ENCODE data around the gene WSCD2. TPM values are rescaled to one million over a fixed set of nuclear protein-coding genes. Genes with fewer than 3 reads are reported as not detected.

WSCD2 gene
- total RNA-seq, 2 experiments from 2014 or later, result not detected

DNA sequence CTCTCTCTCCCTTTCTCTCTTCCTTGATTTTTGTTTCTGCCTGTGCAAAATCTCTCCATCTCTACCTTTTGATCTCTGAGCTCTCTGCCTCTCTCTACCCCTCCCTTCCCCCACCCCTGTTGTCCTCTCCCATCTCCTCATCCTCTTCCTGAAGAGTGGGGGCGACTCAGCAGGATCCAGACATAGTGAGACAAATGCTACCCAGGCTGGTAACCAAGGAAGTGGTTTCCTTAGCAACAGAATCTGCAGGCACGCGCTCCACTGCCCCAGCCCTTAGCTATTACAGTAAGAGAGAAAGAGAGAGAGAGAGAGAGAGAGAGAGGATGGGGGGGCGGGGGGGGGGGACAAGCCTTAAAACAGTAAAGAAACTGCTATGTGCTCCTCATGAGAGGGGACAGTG, 124.5 kb downstream of the WSCD2 start:
- Mint-ChIP-seq H3K27ac (no peak overlapping the region), H3K36me3 (ENCODE audit: low read depth) (no peaks in the 10 kb centered on the region), H3K4me3 (no peak overlapping the region), H3K9me3 (no peaks in the 10 kb centered on the region), H3K27me3 (peaks cover 5% of the 10 kb centered on the region), H3K4me1 (no peaks in the 10 kb centered on the region)
- no peak for DNase-seq
- ChIA-PET POLR2A (no interaction called here), CTCF (no interaction called here)

DNA sequence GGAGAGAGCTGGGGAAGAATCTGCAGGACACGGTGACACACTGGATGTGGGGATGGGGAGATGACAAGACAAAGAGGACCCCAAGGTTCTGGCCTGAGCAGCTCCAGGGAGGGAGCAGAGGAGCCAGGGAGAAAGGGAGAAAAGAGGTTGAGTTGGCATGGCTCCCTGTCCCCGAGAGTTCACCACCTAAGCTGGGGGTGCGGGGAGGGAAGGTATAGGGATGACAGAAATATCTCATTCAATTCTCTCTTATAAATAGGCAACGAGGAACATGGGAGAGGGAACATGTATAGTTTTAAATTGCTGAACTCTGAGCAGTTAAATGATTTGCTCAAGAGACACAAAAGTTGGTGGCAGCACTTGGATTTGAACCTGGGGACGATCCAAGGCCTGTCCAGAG, 124.9 kb downstream of the WSCD2 start:
- no peaks in the 10 kb centered on the region for H3K4me1 Mint-ChIP-seq
- H3K27me3 Mint-ChIP-seq, result peaks cover 5% of the 10 kb centered on the region
- no peak overlapping the region for H3K4me3 Mint-ChIP-seq
- H3K9me3 Mint-ChIP-seq, result no peaks in the 10 kb centered on the region
- H3K36me3 Mint-ChIP-seq (ENCODE audit: low read depth), result no peaks in the 10 kb centered on the region
- H3K27ac Mint-ChIP-seq, result no peak overlapping the region
- ChIA-PET CTCF (no interaction called here), POLR2A (no interaction called here)
- no peak for DNase-seq

DNA sequence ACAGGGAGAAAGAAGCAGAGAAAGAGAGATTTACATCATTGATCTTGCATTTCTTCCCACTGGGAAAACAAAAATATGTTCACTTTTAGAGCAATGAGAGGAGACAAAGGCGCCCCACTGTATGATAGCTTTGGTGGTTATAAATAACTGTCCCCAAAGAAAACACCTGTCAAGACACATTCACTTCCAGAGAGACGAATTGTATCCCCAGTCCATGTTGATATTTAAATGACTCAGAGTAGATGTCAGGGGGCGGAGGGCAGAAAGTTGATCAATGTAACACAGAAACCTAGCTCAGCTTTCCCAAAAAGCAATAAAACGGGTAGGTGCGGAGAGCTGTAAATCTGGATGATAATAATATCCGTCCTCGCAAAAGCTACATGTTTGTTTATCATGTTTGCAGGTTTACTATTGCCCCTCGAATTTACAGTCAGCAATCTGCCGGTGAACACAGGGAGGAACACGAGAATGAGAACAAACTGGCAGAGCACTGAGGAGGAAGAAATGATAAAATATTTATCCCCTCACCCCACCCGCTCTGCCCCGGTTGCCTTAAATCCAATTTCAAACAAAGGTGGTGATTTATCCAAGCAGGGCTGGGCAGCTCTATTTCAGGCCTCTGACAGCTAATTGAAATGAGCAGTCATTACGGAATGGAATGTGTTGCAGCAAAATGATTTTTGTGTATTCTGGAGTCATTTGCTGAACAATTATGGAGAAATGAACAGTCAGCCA, 125.6 kb downstream of the WSCD2 start:
- CTCF ChIA-PET, result no interaction called here
- DNase-seq, result no peak
- Mint-ChIP-seq H3K27ac (no peak overlapping the region), H3K36me3 (ENCODE audit: low read depth) (no peaks in the 10 kb centered on the region), H3K4me1 (no peaks in the 10 kb centered on the region), H3K27me3 (peaks cover 5% of the 10 kb centered on the region), H3K4me3 (no peak overlapping the region), H3K9me3 (peaks cover 2% of the 10 kb centered on the region)
- POLR2A ChIA-PET, result no interaction called here

DNA sequence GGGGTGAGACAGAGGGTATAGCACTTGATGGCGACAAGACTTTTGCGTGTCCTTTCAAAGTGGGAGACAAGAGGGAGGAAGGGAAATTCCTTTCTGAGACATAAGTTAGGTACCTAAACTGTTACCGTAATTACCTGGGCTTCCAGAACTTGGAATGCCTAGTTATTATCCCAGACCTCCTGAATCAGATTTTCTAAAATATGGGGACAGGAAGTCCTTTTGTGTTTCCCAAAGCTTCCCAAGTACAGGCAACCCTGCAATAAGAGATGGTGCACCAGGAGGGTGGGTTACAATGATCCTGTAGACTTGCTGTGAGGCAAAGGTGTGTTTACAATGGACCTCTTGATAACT, 126.1 kb downstream of the WSCD2 start:
- Mint-ChIP-seq H3K27me3 (peaks cover 5% of the 10 kb centered on the region), H3K9me3 (peaks cover 4% of the 10 kb centered on the region), H3K4me3 (no peak overlapping the region), H3K36me3 (ENCODE audit: low read depth) (no peaks in the 10 kb centered on the region), H3K4me1 (no peaks in the 10 kb centered on the region), H3K27ac (no peak overlapping the region)
- no peak for DNase-seq
- ChIA-PET POLR2A (no interaction called here), CTCF (no interaction called here)

DNA sequence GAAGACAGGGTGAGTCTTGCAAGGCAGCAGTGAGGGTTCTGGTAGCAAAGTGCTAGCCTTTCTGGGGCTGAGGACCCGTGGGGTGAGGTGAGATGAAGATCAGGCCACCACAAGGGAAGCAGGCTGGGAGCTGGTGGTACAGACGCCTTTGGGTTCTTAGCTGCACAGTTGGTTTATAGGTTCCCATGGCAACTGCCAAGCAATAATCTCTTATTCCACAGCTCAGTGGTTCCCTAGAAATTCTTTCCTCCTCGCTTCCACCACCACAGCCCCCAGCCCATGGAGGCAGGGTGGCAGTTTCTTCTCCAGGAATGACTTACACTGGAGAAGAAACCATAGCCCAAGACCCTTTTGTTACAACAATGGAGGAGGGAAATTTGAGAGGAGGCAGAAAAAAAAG, 127.9 kb downstream of the WSCD2 start:
- no peaks in the 10 kb centered on the region for H3K4me1 Mint-ChIP-seq
- H3K9me3 Mint-ChIP-seq, result peaks cover 4% of the 10 kb centered on the region
- H3K36me3 Mint-ChIP-seq (ENCODE audit: low read depth), result no peaks in the 10 kb centered on the region
- POLR2A ChIA-PET, result no interaction called here
- no peak overlapping the region for H3K4me3 Mint-ChIP-seq
- CTCF ChIA-PET, result no interaction called here
- H3K27ac Mint-ChIP-seq, result no peak overlapping the region
- no peak for DNase-seq
- peaks cover 5% of the 10 kb centered on the region for H3K27me3 Mint-ChIP-seq

DNA sequence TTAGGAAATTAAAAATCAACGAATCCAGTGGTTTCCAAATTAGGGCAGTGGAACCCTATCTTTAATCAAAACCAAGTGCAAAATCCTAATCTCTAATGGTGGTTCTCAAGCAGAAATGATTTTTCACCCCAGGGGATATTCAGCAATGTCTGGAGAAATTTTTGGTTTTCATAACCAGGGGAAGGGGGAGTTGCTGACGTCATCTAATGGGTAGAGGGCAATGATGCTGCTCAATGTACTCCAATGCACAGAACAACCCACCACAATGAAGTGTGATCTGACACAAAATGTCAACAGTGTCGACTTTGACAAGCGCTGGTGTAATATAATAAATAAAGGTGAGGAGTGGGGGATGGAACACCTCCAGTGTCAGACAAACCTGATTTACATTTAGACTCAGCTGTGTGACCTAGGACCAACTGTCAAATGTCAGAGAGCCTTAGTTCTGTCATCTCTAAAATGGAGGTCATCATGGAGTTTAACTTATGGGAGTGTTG, 128.6 kb downstream of the WSCD2 start:
- H3K9me3 Mint-ChIP-seq, result peaks cover 4% of the 10 kb centered on the region
- DNase-seq, result no peak
- H3K27me3 Mint-ChIP-seq, result peaks cover 5% of the 10 kb centered on the region
- ChIA-PET POLR2A (no interaction called here), CTCF (no interaction called here)
- no peaks in the 10 kb centered on the region for H3K4me1 Mint-ChIP-seq
- no peaks in the 10 kb centered on the region for H3K36me3 Mint-ChIP-seq (ENCODE audit: low read depth)
- H3K4me3 Mint-ChIP-seq, result no peak overlapping the region
- H3K27ac Mint-ChIP-seq, result no peak overlapping the region

DNA sequence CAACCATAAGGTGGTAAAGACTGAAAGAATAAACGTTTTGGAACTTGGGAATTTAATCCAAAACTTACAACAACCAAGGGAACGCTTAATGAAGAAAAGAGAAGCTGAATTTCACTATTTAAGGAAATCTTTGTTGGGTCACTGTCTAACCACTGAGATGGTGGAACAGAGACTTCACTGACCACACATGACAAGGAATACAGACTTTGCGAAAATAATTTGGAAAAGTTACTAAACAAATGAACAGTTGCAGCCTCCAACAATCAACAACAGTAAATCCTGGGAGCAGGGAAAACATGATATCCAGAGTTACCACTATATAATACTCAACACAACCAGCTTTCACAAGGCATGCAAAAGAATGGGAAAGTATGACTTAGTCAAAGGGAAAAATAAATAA, 131.0 kb downstream of the WSCD2 start:
- Mint-ChIP-seq H3K9me3 (peaks cover 4% of the 10 kb centered on the region), H3K36me3 (ENCODE audit: low read depth) (no peaks in the 10 kb centered on the region), H3K4me1 (no peaks in the 10 kb centered on the region), H3K27me3 (no peaks in the 10 kb centered on the region), H3K27ac (no peak overlapping the region), H3K4me3 (no peak overlapping the region)
- no peak for DNase-seq
- POLR2A ChIA-PET, result no interaction called here
- CTCF ChIA-PET, result no interaction called here

DNA sequence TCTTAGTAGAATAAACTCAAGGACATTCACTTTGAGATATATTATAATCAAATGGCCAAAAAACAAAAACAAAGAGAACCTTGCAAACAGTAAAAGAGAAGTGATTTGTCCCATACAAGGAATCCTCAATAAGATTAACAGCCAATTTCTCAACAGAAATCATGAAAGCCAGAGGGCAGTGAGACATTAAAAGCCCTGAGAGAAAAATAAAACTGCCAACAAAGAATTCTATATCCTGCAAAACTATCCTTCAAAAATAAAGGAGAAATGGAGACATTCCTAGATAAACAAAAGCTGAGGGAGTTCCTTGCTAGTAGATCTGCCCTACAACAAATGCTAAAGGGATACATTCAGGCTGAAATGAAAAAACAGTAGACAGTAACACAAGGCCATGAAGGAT, 131.9 kb downstream of the WSCD2 start:
- ChIA-PET CTCF (no interaction called here), POLR2A (no interaction called here)
- Mint-ChIP-seq H3K27me3 (peaks cover under 1% of the 10 kb centered on the region), H3K4me1 (no peaks in the 10 kb centered on the region), H3K4me3 (no peak overlapping the region), H3K9me3 (peaks cover 4% of the 10 kb centered on the region), H3K36me3 (ENCODE audit: low read depth) (no peaks in the 10 kb centered on the region), H3K27ac (no peak overlapping the region)
- DNase-seq, result no peak

DNA sequence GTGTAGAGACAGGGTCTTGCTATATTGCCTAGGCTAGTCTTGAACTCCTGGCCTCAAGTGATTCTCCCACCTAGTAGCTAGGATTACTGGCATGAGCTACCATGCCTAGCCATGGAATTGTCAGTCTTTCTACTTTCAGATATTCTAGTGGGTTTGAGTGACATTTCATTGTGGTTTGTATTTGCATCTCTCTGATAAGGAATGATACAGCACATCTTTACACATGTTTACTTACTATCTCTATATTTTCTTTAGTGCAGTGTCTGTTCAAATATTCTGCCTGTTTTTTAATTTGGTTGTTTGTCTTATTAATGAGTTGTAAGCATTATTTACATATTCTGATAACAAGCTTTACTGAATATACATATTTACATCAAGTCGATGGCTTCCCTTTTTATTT, 136.4 kb downstream of the WSCD2 start:
- H3K4me1 Mint-ChIP-seq, result no peaks in the 10 kb centered on the region
- ChIA-PET CTCF (no interaction called here), POLR2A (no interaction called here)
- no peak overlapping the region for H3K4me3 Mint-ChIP-seq
- H3K9me3 Mint-ChIP-seq, result no peaks in the 10 kb centered on the region
- DNase-seq, result no peak
- no peak overlapping the region for H3K27ac Mint-ChIP-seq
- H3K36me3 Mint-ChIP-seq (ENCODE audit: low read depth), result no peaks in the 10 kb centered on the region
- peaks cover 5% of the 10 kb centered on the region for H3K27me3 Mint-ChIP-seq

DNA sequence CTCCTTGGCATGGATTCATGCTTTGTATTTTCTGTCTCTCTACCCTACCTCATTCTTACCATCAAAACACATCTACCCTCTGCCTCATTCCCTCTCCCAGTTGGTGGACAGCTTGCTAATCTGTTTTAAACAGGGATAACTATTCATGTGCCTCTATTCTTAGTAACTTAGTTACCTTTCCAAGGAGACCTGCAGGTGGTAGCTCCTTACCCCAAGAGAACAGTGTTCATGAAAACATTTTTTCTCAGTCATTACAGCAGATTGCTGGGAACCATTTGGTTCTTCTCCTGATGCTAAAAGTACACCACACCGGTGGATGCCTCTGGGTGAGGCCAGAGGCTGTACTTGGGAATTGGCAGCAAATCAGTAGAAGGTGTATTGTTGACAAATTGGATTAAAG, 137.0 kb downstream of the WSCD2 start:
- Mint-ChIP-seq H3K4me3 (no peak overlapping the region), H3K9me3 (no peaks in the 10 kb centered on the region), H3K4me1 (no peaks in the 10 kb centered on the region), H3K36me3 (ENCODE audit: low read depth) (no peaks in the 10 kb centered on the region), H3K27ac (no peak overlapping the region), H3K27me3 (peaks cover 5% of the 10 kb centered on the region)
- no peak for DNase-seq
- CTCF ChIA-PET, result no interaction called here
- POLR2A ChIA-PET, result no interaction called here

DNA sequence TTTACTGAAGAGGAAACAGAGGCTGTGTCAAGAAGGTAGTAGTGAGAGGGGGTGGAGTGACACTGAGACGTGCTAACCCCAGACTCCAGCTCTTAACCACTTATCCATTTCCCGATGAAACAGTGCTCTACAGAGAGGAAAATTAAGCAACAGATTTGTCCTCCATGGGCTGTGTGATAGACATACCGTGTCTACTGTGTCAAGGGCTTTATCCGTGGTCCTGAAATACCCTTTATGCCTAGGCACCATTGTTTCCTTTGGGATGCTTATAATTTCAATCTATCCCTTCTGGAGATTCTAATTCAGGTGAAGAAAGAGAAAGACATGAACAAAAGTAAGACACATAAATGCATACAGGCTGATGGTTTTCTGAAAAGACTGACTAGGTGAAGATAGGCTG, 138.4 kb downstream of the WSCD2 start:
- POLR2A ChIA-PET, result no interaction called here
- H3K27me3 Mint-ChIP-seq, result peaks cover 5% of the 10 kb centered on the region
- CTCF ChIA-PET, result no interaction called here
- H3K9me3 Mint-ChIP-seq, result no peaks in the 10 kb centered on the region
- H3K4me3 Mint-ChIP-seq, result no peak overlapping the region
- H3K36me3 Mint-ChIP-seq (ENCODE audit: low read depth), result no peaks in the 10 kb centered on the region
- no peak for DNase-seq
- no peak overlapping the region for H3K27ac Mint-ChIP-seq
- no peaks in the 10 kb centered on the region for H3K4me1 Mint-ChIP-seq

DNA sequence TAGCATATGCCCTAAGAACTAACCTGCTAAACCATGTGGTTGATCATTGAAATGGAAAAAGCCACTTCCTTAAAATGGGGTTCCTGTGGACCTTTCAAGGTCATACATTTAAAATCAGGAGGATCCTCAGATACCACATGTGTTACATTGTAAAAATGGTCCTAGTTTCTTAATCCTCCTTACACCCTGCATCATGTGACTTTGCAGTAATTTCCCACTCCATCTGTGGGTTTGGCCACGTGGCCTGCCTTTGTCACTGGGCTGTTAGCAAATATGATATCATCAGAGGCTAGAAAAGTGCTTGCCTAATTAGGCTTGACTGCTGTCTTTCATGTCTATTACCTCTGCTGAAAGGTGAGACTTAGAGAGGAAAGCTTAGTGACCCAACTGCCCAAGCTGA, 139.3 kb downstream of the WSCD2 start:
- no peak overlapping the region for H3K27ac Mint-ChIP-seq
- no peak for DNase-seq
- no peaks in the 10 kb centered on the region for H3K9me3 Mint-ChIP-seq
- H3K36me3 Mint-ChIP-seq (ENCODE audit: low read depth), result no peaks in the 10 kb centered on the region
- H3K4me3 Mint-ChIP-seq, result no peak overlapping the region
- no peaks in the 10 kb centered on the region for H3K4me1 Mint-ChIP-seq
- H3K27me3 Mint-ChIP-seq, result peaks cover 5% of the 10 kb centered on the region
- ChIA-PET POLR2A (no interaction called here), CTCF (no interaction called here)

DNA sequence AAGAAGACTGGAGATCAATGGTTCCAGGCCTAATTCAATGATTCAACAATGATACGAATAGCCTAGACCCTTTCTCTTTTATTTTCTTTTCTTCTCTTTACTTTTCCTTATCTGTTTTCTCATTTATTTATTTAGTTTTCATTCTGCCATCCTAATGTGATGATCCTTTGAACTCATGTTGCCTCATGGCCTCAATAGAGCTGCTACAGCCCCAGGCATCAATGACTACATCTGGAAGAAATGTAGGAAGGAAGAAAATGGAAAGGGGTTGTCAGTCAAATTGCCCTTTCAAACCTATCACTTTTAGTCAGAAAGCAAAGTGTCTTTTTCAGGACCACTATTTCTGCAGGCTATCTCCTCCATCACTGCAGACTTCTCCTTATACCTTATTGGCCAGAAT, 140.1 kb downstream of the WSCD2 start:
- H3K27ac Mint-ChIP-seq, result no peak overlapping the region
- POLR2A ChIA-PET, result no interaction called here
- H3K4me3 Mint-ChIP-seq, result no peak overlapping the region
- H3K27me3 Mint-ChIP-seq, result peaks cover 5% of the 10 kb centered on the region
- no peak for DNase-seq
- no peaks in the 10 kb centered on the region for H3K36me3 Mint-ChIP-seq (ENCODE audit: low read depth)
- CTCF ChIA-PET, result no interaction called here
- H3K4me1 Mint-ChIP-seq, result no peaks in the 10 kb centered on the region
- H3K9me3 Mint-ChIP-seq, result no peaks in the 10 kb centered on the region

DNA sequence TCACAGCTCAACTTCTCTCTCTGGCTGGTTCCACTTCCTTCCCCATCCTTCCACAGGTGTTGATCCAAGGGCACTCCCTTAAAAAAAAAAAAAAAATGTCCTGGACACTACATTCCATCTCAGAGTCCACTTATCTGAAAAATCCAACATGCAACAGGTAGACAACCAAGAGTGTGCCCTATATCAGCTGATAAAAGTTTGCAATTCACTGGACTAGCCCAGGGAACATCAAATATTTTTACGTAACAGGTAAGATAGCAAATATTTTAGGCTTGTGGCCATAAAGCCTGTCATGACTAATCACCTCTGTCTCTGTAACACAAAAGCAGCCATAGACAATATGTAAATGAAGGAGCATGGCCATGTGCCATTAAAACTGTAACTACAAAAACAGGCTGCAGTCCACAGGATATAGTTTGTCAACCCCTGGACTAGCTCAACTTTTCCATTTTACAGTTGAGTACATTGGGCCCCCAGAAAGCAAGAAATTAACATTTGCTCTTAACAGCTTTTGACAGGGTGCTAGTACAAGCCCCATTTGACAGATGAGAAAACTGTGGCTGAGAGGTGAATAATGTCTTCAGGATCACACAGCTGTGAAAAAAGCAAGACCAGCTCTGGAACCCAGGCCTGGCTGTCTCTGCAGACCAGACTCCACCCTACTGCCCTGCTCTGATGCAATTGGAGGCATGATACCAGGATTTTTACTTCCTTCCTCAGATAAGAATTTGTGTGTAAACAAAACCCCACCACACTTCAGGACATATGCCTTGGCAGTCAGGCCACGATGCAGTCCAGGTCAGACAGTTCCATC, 141.2 kb downstream of the WSCD2 start:
- H3K9me3 Mint-ChIP-seq, result no peaks in the 10 kb centered on the region
- no peak for DNase-seq
- no peaks in the 10 kb centered on the region for H3K36me3 Mint-ChIP-seq (ENCODE audit: low read depth)
- POLR2A ChIA-PET, result no interaction called here
- H3K27me3 Mint-ChIP-seq, result peaks cover 5% of the 10 kb centered on the region
- CTCF ChIA-PET, result no interaction called here
- H3K4me1 Mint-ChIP-seq, result no peaks in the 10 kb centered on the region
- no peak overlapping the region for H3K4me3 Mint-ChIP-seq
- H3K27ac Mint-ChIP-seq, result no peak overlapping the region
